Measurements from ENCODE around the gene ZNF804A.
"Not testable (repeated sequence)": the region's sequence is repeated elsewhere in the genome, so short reads cannot be mapped to it uniquely, and the experiment has no call there.

ZNF804A gene

DNA sequence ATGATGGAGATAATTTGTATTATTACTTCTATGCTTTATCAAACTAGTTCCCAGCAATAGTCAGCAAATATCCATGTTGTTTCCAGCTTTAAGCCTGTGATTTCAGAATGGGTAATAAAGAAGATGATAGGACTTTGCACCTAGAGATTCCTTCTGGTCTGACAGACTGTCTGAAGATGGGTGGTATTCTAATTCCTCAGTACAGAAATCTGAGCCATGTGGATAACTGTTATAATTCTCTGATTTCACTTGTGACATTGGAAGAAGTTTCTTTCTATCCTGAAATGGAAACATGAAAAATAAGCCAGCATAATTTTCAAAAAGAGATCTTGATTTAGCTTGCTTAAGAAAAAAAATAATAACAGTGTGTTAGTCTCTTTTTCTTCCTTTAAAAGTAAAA, 130.1 kb downstream of the ZNF804A start:
- Histone ChIP-seq H3K36me3 (ENCODE audit: control insufficient read depth in 1 of 2, insufficient read depth in 2 of 2, low read length in 2 of 2) (no peaks in the 10 kb centered on the region), H3K4me3 (ENCODE audit: low read depth in 1 of 2, low read length in 2 of 2) (no peak overlapping the region), H3K4me1 (ENCODE audit: control insufficient read depth in 1 of 2, insufficient read depth in 2 of 2, low read length in 2 of 2) (no peaks in the 10 kb centered on the region), H3K27ac (ENCODE audit: low read length) (no peak overlapping the region), H3K9me3 (ENCODE audit: control insufficient read depth in 1 of 2, low read length in 2 of 2) (no peaks in the 10 kb centered on the region), H3K27me3 (ENCODE audit: low read depth, low read length) (no peaks in the 10 kb centered on the region)

DNA sequence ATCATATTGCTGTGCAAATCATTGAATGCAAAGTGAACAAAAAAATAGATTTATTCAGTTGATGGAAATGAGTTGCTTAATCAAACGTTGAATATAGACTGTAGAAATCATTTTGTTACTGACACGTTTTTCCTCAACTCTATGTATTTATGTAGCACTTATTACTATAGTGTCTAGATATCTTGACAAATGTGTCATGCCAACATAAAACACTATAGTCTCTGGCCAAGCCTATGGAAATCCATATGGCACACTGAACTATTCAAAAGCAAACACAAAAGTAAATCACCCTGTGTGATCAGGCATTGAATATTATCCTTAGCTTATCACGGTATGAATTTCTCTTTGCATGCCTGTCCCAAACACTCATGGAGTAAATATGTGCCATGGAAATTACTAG, 131.3 kb downstream of the ZNF804A start:
- Histone ChIP-seq H3K36me3 (ENCODE audit: control insufficient read depth in 1 of 2, insufficient read depth in 2 of 2, low read length in 2 of 2) (no peaks in the 10 kb centered on the region), H3K4me3 (ENCODE audit: low read depth in 1 of 2, low read length in 2 of 2) (no peak overlapping the region), H3K27ac (ENCODE audit: low read length) (no peak overlapping the region), H3K9me3 (ENCODE audit: control insufficient read depth in 1 of 2, low read length in 2 of 2) (no peaks in the 10 kb centered on the region), H3K27me3 (ENCODE audit: low read depth, low read length) (no peaks in the 10 kb centered on the region), H3K4me1 (ENCODE audit: control insufficient read depth in 1 of 2, insufficient read depth in 2 of 2, low read length in 2 of 2) (no peaks in the 10 kb centered on the region)

DNA sequence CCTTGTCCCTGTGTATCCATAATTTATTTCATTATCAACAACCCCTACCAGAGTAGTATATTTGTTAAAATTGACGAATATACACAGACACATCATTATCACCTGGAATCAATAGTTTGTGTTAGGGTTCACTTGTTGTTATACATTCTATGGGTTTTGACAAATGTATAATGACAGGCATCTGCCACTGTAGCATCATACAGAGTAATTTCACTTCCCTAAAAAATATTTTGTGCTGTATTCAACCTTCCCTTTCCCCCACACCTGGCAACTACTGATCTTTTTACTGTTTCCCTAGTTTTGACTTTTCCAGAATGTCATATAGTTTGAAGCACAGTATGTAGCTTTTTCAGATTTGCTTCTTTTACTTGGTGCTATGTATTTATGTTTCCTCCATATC, 132.0 kb downstream of the ZNF804A start:
- no peaks in the 10 kb centered on the region for H3K27me3 ChIP-seq (ENCODE audit: low read depth, low read length)
- no peaks in the 10 kb centered on the region for H3K36me3 ChIP-seq (ENCODE audit: control insufficient read depth in 1 of 2, insufficient read depth in 2 of 2, low read length in 2 of 2)

DNA sequence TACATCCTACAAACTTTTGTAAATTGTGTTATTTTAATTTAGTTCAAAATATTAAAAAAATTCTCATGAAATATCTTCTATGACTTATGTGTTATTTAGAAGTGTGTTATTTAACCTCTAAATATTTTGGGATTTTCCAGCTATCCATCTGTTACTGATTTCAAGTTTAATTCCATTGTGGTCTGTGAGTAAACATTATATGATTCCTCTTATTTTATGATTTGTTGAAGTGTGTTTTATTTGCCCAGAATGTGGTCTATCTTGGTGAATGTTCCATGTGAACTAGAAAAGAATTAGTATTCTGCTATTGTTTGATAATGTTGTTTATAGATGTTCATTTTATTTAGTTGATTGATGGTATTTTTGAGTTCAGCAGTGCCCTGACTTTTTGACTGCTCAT, 136.0 kb downstream of the ZNF804A start:
- H3K36me3 ChIP-seq (ENCODE audit: control insufficient read depth in 1 of 2, insufficient read depth in 2 of 2, low read length in 2 of 2) = no peaks in the 10 kb centered on the region
- H3K4me1 ChIP-seq (ENCODE audit: control insufficient read depth in 1 of 2, insufficient read depth in 2 of 2, low read length in 2 of 2) = no peaks in the 10 kb centered on the region
- no peaks in the 10 kb centered on the region for H3K9me3 ChIP-seq (ENCODE audit: control insufficient read depth in 1 of 2, low read length in 2 of 2)
- H3K4me3 ChIP-seq (ENCODE audit: low read depth in 1 of 2, low read length in 2 of 2) = no peak overlapping the region
- no peaks in the 10 kb centered on the region for H3K27me3 ChIP-seq (ENCODE audit: low read depth, low read length)
- no peak overlapping the region for H3K27ac ChIP-seq (ENCODE audit: low read length)

More for the DNA sequence above, 132.0 kb downstream of the ZNF804A start:
- Histone ChIP-seq H3K9me3 (ENCODE audit: control insufficient read depth in 1 of 2, low read length in 2 of 2) (no peaks in the 10 kb centered on the region), H3K27ac (ENCODE audit: low read length) (no peak overlapping the region), H3K4me3 (ENCODE audit: low read depth in 1 of 2, low read length in 2 of 2) (no peak overlapping the region), H3K4me1 (ENCODE audit: control insufficient read depth in 1 of 2, insufficient read depth in 2 of 2, low read length in 2 of 2) (no peaks in the 10 kb centered on the region)

DNA sequence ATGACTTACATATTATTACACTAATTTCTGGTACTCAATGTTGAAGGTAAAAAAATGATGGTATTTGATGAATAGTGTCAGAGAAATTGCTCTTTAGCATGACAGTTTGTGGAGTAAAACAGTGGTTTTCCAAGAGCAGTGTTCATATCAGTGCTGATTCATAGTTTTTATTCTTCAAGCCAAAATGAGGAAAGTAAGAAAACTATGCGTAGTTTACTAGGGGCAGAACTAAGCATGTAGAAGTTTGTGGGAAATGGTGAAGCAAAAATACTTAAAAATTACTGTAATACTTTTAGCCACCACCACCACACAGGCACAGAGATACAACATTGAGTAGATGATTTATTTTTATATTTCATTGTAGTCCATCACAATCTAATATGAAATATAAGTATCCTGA, 137.3 kb downstream of the ZNF804A start:
- no peaks in the 10 kb centered on the region for H3K9me3 ChIP-seq (ENCODE audit: control insufficient read depth in 1 of 2, low read length in 2 of 2)
- no peak overlapping the region for H3K27ac ChIP-seq (ENCODE audit: low read length)
- H3K4me3 ChIP-seq (ENCODE audit: low read depth in 1 of 2, low read length in 2 of 2) = no peak overlapping the region
- H3K36me3 ChIP-seq (ENCODE audit: control insufficient read depth in 1 of 2, insufficient read depth in 2 of 2, low read length in 2 of 2) = no peaks in the 10 kb centered on the region
- no peaks in the 10 kb centered on the region for H3K4me1 ChIP-seq (ENCODE audit: control insufficient read depth in 1 of 2, insufficient read depth in 2 of 2, low read length in 2 of 2)
- no peaks in the 10 kb centered on the region for H3K27me3 ChIP-seq (ENCODE audit: low read depth, low read length)

GRCh38 chr2:184743096-184743495, 144.8 kb downstream of the ZNF804A start:
- Histone ChIP-seq H3K4me3 (ENCODE audit: low read depth in 1 of 2, low read length in 2 of 2) (no peak overlapping the region), H3K9me3 (ENCODE audit: control insufficient read depth in 1 of 2, low read length in 2 of 2) (no peaks in the 10 kb centered on the region), H3K4me1 (ENCODE audit: control insufficient read depth in 1 of 2, insufficient read depth in 2 of 2, low read length in 2 of 2) (no peaks in the 10 kb centered on the region), H3K36me3 (ENCODE audit: control insufficient read depth in 1 of 2, insufficient read depth in 2 of 2, low read length in 2 of 2) (no peaks in the 10 kb centered on the region), H3K27me3 (ENCODE audit: low read depth, low read length) (no peaks in the 10 kb centered on the region), H3K27ac (ENCODE audit: low read length) (no peak overlapping the region)

DNA sequence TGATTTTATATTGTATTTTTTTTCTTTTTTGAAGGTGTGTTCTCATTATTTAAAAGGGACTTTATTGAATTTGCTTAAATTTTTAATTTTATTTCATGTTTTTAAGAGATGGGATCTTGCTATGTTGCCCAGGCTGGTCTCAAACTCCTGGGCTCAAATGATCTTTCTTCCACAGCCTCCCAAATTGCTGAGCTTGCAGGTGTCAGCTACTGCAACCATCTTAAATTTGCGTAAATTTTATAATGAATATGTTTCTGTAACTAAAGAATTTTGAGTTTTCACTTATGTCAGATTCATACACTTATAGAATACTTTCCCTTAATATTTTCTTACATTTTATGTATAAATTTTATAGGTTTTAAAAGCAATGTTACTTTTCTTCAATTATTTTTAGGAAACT, 157.8 kb downstream of the ZNF804A start:
- H3K4me1 ChIP-seq (ENCODE audit: control insufficient read depth in 1 of 2, insufficient read depth in 2 of 2, low read length in 2 of 2) = no peaks in the 10 kb centered on the region
- no peak overlapping the region for H3K4me3 ChIP-seq (ENCODE audit: low read depth in 1 of 2, low read length in 2 of 2)
- H3K36me3 ChIP-seq (ENCODE audit: control insufficient read depth in 1 of 2, insufficient read depth in 2 of 2, low read length in 2 of 2) = no peaks in the 10 kb centered on the region
- no peaks in the 10 kb centered on the region for H3K9me3 ChIP-seq (ENCODE audit: control insufficient read depth in 1 of 2, low read length in 2 of 2)
- H3K27me3 ChIP-seq (ENCODE audit: low read depth, low read length) = no peaks in the 10 kb centered on the region
- H3K27ac ChIP-seq (ENCODE audit: low read length) = no peak overlapping the region

- H3K4me1 ChIP-seq (ENCODE audit: control insufficient read depth in 1 of 2, insufficient read depth in 2 of 2, low read length in 2 of 2) = no peaks in the 10 kb centered on the region
- no peaks in the 10 kb centered on the region for H3K27me3 ChIP-seq (ENCODE audit: low read depth, low read length)
- H3K36me3 ChIP-seq (ENCODE audit: control insufficient read depth in 1 of 2, insufficient read depth in 2 of 2, low read length in 2 of 2) = no peaks in the 10 kb centered on the region
- H3K4me3 ChIP-seq (ENCODE audit: low read depth in 1 of 2, low read length in 2 of 2) = no peak overlapping the region
- no peak overlapping the region for H3K27ac ChIP-seq (ENCODE audit: low read length)
- no peaks in the 10 kb centered on the region for H3K9me3 ChIP-seq (ENCODE audit: control insufficient read depth in 1 of 2, low read length in 2 of 2)
Measured at GRCh38 chr2:184756885-184757284, 158.6 kb downstream of the ZNF804A start.

DNA sequence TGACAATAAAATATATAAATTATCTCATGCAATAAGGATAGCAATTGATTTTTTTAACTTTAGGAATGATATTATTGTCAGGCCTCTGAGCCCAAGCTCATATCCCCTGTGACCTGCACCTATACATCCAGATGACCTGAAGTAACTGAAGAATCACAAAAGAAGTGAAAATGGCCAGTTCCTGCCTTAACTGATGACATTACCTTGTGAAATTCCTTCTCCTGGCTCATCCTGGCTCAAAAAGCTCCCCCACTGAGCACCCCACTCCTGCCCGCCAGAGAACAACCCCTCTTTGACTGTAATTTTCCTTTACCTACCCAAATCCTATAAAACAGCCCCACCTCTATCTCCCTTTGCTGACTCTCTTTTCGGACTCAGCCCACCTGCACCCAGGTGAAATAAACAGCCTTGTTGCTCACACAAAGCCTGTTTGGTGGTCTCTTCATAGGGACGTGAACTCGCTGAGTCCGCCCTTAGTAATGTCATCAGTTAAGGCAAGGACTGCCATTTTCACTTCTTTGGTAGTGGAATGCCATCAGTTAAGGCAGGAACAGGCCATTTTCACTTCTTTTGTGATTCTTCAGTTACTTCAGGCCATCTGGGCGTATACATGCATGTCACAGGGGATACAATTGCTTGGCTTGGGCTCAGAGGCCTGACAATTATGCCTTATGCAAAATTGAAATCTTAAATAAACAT, 161.4 kb downstream of the ZNF804A start:
- H3K4me3 ChIP-seq (ENCODE audit: low read depth in 1 of 2, low read length in 2 of 2); H3K9me3 ChIP-seq (ENCODE audit: control insufficient read depth in 1 of 2, low read length in 2 of 2); H3K36me3 ChIP-seq (ENCODE audit: control insufficient read depth in 1 of 2, insufficient read depth in 2 of 2, low read length in 2 of 2); H3K27ac ChIP-seq (ENCODE audit: low read length); H3K4me1 ChIP-seq (ENCODE audit: control insufficient read depth in 1 of 2, insufficient read depth in 2 of 2, low read length in 2 of 2); H3K27me3 ChIP-seq (ENCODE audit: low read depth, low read length): not testable (repeated sequence)

GRCh38 chr2:184760931-184761330, 162.6 kb downstream of the ZNF804A start:
- H3K36me3 ChIP-seq (ENCODE audit: control insufficient read depth in 1 of 2, insufficient read depth in 2 of 2, low read length in 2 of 2) = no peaks in the 10 kb centered on the region
- H3K27ac ChIP-seq (ENCODE audit: low read length) = no peak overlapping the region
- H3K27me3 ChIP-seq (ENCODE audit: low read depth, low read length) = no peaks in the 10 kb centered on the region
- H3K4me3 ChIP-seq (ENCODE audit: low read depth in 1 of 2, low read length in 2 of 2) = no peak overlapping the region
- H3K4me1 ChIP-seq (ENCODE audit: control insufficient read depth in 1 of 2, insufficient read depth in 2 of 2, low read length in 2 of 2) = no peaks in the 10 kb centered on the region
- H3K9me3 ChIP-seq (ENCODE audit: control insufficient read depth in 1 of 2, low read length in 2 of 2) = no peaks in the 10 kb centered on the region

- Histone ChIP-seq H3K27me3 (ENCODE audit: low read depth, low read length) (no peaks in the 10 kb centered on the region), H3K4me3 (ENCODE audit: low read depth in 1 of 2, low read length in 2 of 2) (peak overlapping the region; percentile 35 to 43), H3K36me3 (ENCODE audit: control insufficient read depth in 1 of 2, insufficient read depth in 2 of 2, low read length in 2 of 2) (no peaks in the 10 kb centered on the region), H3K4me1 (ENCODE audit: control insufficient read depth in 1 of 2, insufficient read depth in 2 of 2, low read length in 2 of 2) (no peaks in the 10 kb centered on the region), H3K9me3 (ENCODE audit: control insufficient read depth in 1 of 2, low read length in 2 of 2) (no peaks in the 10 kb centered on the region), H3K27ac (ENCODE audit: low read length) (no peak overlapping the region)
Measured at GRCh38 chr2:184765112-184765895, 167.0 kb downstream of the ZNF804A start.

All from muscle layer of duodenum (tissue), 2 donors.